ENCODE data around the gene TFEB.

TFEB gene

GRCh38 chr6:41637194-41638001 lies 98.0 kb downstream of the TFEB start:
- POLR2A ChIA-PET: no interaction called here
- H3K4me3 ChIP-seq (ENCODE audit: low read depth, low read length): no peak overlapping the region
- H3K4me1 ChIP-seq (ENCODE audit: control insufficient read depth, insufficient read depth, low read length): no peaks in the 10 kb centered on the region; the same call in 1 of the 2 replicates
- TF ChIP-seq ZNF433 (tag by site-specific recombination; IDR thresholded peaks at IDR 0.05; ENCODE audit: low read depth) (no peak), GLI2 (tag by site-specific recombination; IDR thresholded peaks at IDR 0.05; ENCODE audit: borderline replicate concordance, low read depth) (no peak), ZNF623 (tag by site-specific recombination; IDR thresholded peaks at IDR 0.05) (no peak), ZNF354C (tag by site-specific recombination; IDR thresholded peaks at IDR 0.05; ENCODE audit: borderline replicate concordance, low read depth) (no peak)
- TF ChIP-seq, protein P1, sequence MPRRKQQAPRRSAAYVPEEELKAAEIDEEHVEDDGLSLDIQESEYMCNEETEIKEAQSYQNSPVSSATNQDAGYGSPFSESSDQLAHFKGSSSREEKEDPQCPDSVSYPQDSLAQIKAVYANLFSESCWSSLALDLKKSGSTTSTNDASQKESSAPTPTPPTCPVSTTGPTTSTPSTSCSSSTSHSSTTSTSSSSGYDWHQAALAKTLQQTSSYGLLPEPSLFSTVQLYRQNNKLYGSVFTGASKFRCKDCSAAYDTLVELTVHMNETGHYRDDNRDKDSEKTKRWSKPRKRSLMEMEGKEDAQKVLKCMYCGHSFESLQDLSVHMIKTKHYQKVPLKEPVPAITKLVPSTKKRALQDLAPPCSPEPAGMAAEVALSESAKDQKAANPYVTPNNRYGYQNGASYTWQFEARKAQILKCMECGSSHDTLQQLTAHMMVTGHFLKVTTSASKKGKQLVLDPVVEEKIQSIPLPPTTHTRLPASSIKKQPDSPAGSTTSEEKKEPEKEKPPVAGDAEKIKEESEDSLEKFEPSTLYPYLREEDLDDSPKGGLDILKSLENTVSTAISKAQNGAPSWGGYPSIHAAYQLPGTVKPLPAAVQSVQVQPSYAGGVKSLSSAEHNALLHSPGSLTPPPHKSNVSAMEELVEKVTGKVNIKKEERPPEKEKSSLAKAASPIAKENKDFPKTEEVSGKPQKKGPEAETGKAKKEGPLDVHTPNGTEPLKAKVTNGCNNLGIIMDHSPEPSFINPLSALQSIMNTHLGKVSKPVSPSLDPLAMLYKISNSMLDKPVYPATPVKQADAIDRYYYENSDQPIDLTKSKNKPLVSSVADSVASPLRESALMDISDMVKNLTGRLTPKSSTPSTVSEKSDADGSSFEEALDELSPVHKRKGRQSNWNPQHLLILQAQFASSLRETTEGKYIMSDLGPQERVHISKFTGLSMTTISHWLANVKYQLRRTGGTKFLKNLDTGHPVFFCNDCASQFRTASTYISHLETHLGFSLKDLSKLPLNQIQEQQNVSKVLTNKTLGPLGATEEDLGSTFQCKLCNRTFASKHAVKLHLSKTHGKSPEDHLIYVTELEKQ (tag by site-specific recombination; IDR thresholded peaks at IDR 0.05; ENCODE audit: borderline replicate concordance): no peak
- TF ChIP-seq, protein P2, sequence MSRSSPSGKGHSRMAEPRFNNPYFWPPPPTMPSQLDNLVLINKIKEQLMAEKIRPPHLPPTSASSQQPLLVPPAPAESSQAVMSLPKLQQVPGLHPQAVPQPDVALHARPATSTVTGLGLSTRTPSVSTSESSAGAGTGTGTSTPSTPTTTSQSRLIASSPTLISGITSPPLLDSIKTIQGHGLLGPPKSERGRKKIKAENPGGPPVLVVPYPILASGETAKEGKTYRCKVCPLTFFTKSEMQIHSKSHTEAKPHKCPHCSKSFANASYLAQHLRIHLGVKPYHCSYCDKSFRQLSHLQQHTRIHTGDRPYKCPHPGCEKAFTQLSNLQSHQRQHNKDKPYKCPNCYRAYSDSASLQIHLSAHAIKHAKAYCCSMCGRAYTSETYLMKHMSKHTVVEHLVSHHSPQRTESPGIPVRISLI (tag by site-specific recombination; IDR thresholded peaks at IDR 0.05): no peak
- CTCF ChIA-PET: interaction anchor here (0.6 to 1.3 kb wide), 4 partner anchors 28 to 1283 kb away, joined by 3 to 11 read pairs (median 4); no protein-coding TSS in a partner anchor
- H3K27ac ChIP-seq (ENCODE audit: extremely low read depth, low read depth, low read length): no peak overlapping the region
- no peaks in the 10 kb centered on the region for H3K9me3 ChIP-seq (ENCODE audit: control insufficient read depth, insufficient read depth, low read depth, low read length)
- no peaks in the 10 kb centered on the region for H3K36me3 ChIP-seq (ENCODE audit: control insufficient read depth in 2 of 2, insufficient read depth in 1 of 2, low read length in 2 of 2)

DNA sequence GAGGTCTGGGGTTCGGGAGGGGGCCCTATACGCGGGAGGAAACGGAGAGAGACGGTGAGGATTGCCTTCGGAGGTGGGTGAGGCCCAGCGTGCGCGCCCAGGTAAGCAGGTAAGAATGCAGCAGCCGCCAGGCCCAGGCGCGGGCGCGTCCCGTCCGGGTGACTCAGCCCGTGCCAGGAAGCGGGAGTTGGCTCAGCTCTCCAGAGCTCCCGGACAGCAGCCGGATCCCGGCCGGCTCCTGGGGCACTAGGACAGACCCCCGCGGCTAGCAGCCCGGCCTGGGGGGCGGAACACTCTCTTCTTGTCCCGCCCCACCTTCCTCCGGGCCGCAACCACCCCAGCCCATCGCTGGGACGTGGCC lies 98.6 kb downstream of the TFEB start:
- no peaks in the 10 kb centered on the region for H3K36me3 ChIP-seq (ENCODE audit: control insufficient read depth in 2 of 2, insufficient read depth in 1 of 2, low read length in 2 of 2)
- H3K27ac ChIP-seq (ENCODE audit: extremely low read depth, low read depth, low read length): no peak overlapping the region
- H3K4me1 ChIP-seq (ENCODE audit: control insufficient read depth, insufficient read depth, low read length): no peaks in the 10 kb centered on the region; the same call in 1 of the 2 replicates
- H3K9me3 ChIP-seq (ENCODE audit: control insufficient read depth, insufficient read depth, low read depth, low read length): no peaks in the 10 kb centered on the region
- H3K4me3 ChIP-seq (ENCODE audit: low read depth, low read length): no peak overlapping the region
- ChIA-PET POLR2A (interaction anchor here (0.9 kb wide), 1 partner anchor 34 kb away, joined by 3 read pairs; no protein-coding TSS in a partner anchor), CTCF (interaction anchor here (0.6 to 1.3 kb wide), 5 partner anchors 27 to 1627 kb away, joined by 3 to 11 read pairs (median 4); no protein-coding TSS in a partner anchor)
- TF ChIP-seq ZNF2 (tag by site-specific recombination; IDR thresholded peaks at IDR 0.05): no peak
- TF ChIP-seq, protein P3, sequence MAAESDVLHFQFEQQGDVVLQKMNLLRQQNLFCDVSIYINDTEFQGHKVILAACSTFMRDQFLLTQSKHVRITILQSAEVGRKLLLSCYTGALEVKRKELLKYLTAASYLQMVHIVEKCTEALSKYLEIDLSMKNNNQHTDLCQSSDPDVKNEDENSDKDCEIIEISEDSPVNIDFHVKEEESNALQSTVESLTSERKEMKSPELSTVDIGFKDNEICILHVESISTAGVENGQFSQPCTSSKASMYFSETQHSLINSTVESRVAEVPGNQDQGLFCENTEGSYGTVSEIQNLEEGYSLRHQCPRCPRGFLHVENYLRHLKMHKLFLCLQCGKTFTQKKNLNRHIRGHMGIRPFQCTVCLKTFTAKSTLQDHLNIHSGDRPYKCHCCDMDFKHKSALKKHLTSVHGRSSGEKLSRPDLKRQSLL (tag by site-specific recombination; IDR thresholded peaks at IDR 0.05): no peak
- no peak for TF ChIP-seq ZNF211 (tag by site-specific recombination; IDR thresholded peaks at IDR 0.05; ENCODE audit: low read depth)
- TF ChIP-seq ZNF311 (tag by site-specific recombination; IDR thresholded peaks at IDR 0.05; ENCODE audit: borderline replicate concordance): no peak
- TF ChIP-seq ZNF830 (tag by site-specific recombination; IDR thresholded peaks at IDR 0.05; ENCODE audit: low read depth): no peak
- TF ChIP-seq ZNF561 (tag by site-specific recombination; IDR thresholded peaks at IDR 0.05; ENCODE audit: borderline replicate concordance): no peak
- TF ChIP-seq GLI4 (tag by site-specific recombination; IDR thresholded peaks at IDR 0.05): no peak
- TF ChIP-seq, protein P4, sequence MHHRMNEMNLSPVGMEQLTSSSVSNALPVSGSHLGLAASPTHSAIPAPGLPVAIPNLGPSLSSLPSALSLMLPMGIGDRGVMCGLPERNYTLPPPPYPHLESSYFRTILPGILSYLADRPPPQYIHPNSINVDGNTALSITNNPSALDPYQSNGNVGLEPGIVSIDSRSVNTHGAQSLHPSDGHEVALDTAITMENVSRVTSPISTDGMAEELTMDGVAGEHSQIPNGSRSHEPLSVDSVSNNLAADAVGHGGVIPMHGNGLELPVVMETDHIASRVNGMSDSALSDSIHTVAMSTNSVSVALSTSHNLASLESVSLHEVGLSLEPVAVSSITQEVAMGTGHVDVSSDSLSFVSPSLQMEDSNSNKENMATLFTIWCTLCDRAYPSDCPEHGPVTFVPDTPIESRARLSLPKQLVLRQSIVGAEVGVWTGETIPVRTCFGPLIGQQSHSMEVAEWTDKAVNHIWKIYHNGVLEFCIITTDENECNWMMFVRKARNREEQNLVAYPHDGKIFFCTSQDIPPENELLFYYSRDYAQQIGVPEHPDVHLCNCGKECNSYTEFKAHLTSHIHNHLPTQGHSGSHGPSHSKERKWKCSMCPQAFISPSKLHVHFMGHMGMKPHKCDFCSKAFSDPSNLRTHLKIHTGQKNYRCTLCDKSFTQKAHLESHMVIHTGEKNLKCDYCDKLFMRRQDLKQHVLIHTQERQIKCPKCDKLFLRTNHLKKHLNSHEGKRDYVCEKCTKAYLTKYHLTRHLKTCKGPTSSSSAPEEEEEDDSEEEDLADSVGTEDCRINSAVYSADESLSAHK (tag by site-specific recombination; IDR thresholded peaks at IDR 0.05): no peak
- no peak for TF ChIP-seq ZNF596 (tag by site-specific recombination; IDR thresholded peaks at IDR 0.05)
- no peak for TF ChIP-seq ZNF548 (tag by site-specific recombination; IDR thresholded peaks at IDR 0.05)
- no peak for TF ChIP-seq SP2 (tag by site-specific recombination; IDR thresholded peaks at IDR 0.05)
- TF ChIP-seq ZNF544 (tag by site-specific recombination; IDR thresholded peaks at IDR 0.05): no peak
- TF ChIP-seq, protein P5, sequence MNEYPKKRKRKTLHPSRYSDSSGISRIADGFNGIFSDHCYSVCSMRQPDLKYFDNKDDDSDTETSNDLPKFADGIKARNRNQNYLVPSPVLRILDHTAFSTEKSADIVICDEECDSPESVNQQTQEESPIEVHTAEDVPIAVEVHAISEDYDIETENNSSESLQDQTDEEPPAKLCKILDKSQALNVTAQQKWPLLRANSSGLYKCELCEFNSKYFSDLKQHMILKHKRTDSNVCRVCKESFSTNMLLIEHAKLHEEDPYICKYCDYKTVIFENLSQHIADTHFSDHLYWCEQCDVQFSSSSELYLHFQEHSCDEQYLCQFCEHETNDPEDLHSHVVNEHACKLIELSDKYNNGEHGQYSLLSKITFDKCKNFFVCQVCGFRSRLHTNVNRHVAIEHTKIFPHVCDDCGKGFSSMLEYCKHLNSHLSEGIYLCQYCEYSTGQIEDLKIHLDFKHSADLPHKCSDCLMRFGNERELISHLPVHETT (tag by site-specific recombination; IDR thresholded peaks at IDR 0.05): no peak
